Subcutaneous abdominal adipose tissue (tissue), 5 donors: ENCODE data around the gene CPSF4.

Source experiments
- H3K27ac ChIP-seq: one replicate; pipeline ENCODE4 v1.7.0; 2013; ENCODE audit warnings: low read depth, mild to moderate bottlenecking, inconsistent platforms, low read length, moderate library complexity
- H3K27me3 ChIP-seq, 5 donors: one replicate each; pipeline ENCODE4 v1.7.0; 2013; ENCODE audit warnings: low read length in 5 of 5, inconsistent platforms in 1 of 5; ENCODE audit not compliant: control insufficient read depth in 5 of 5, insufficient read depth in 4 of 5
- H3K36me3 ChIP-seq, 5 donors: one replicate each; pipeline ENCODE4 v1.7.0; 2013; ENCODE audit warnings: low read length in 5 of 5; ENCODE audit not compliant: control insufficient read depth in 5 of 5, insufficient read depth in 5 of 5
- H3K4me1 ChIP-seq, 5 donors: one replicate each; pipeline ENCODE4 v1.7.0; 2013; ENCODE audit warnings: low read length in 5 of 5, mild to moderate bottlenecking in 3 of 5, moderate library complexity in 1 of 5; ENCODE audit not compliant: control insufficient read depth in 5 of 5, insufficient read depth in 5 of 5
- H3K4me3 ChIP-seq, 5 donors: one replicate each; pipeline ENCODE4 v1.7.0; 2013; ENCODE audit warnings: low read length in 5 of 5, low read depth in 1 of 5
- H3K9ac ChIP-seq, 5 donors: one replicate each; pipeline ENCODE4 v1.7.0; 2013; ENCODE audit warnings: low read length in 5 of 5, mild to moderate bottlenecking in 4 of 5, moderate library complexity in 3 of 5
- H3K9me3 ChIP-seq, 5 donors: one replicate each; pipeline ENCODE4 v1.7.0; 2013; ENCODE audit warnings: low read length in 5 of 5; ENCODE audit not compliant: control insufficient read depth in 5 of 5
- donor health status: healthy.
- donor health status: healthy.
- donor health status: healthy.
- donor health status: healthy.
- donor health status: healthy.

Gene CPSF4

DNA sequence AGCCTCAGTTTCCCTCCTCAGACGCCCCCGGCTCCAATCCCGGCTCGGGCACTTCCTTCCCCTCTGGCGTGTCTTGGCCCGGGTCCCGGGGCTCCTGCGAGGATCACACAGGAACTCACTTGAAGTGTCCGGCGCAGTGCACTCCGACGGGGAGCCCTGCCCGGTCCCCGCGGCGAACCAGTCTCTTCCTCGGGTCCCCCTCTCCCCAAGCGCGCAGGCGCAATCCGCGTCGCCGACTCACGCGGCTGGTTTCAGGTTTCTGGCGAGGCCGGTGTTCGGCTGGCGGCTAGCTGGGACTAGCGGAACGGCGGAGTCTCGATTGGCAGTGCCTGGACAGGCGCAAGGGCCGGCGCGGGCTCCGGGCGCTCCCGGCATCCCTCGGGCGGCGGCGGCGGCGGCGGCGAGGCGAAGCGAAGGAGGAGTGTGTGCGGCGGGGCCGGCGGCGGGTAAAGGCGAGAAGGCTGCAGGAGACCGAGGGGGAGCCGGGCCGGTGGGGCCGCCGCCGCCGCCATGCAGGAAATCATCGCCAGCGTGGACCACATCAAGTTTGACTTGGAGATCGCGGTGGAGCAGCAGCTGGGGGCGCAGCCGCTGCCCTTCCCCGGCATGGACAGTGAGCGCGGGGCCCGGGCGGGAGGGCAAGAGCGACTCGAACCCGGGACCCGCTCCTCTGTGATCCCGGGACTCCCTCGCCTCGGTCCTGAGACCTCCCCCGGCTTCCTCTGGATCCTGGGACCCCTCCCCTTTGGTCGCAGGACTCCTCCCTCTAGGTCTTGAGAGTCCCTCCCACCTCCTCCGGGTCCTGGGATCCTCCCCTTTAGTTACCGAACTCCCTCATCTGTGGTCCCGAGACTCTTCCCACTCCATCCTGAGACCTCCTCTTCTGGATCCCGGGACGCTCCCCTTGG lies at the start of gene CPSF4, which contains the start of gene PTCD1:
TSS of gene CPSF4 (plus strand) at position 371 of the 908 bp plus-strand sequence. CDS start at position 511, 140 bp downstream.
TSS of gene PTCD1 (minus strand) at position 226 of the 908 bp plus-strand sequence. CDS start 3,556 bp downstream, outside the sequence.
- Histone ChIP-seq H3K27ac (peak within 1 kb of the TSS; percentile 70), H3K9ac (peak within 1 kb of the TSS; percentile 69 to 92 (median 90)), H3K9me3 (no peaks in the 10 kb centered on the region), H3K4me3 (peak within 1 kb of the TSS; percentile 87 to 95 (median 93)), H3K27me3 (no peaks in the 10 kb centered on the region), H3K36me3 (peaks cover 3 to 15% (median 12%) of the 10 kb centered on the region in 5 donors), H3K4me1 (peaks cover 12 to 43% (median 35%) of the 10 kb centered on the region in 5 donors)

DNA sequence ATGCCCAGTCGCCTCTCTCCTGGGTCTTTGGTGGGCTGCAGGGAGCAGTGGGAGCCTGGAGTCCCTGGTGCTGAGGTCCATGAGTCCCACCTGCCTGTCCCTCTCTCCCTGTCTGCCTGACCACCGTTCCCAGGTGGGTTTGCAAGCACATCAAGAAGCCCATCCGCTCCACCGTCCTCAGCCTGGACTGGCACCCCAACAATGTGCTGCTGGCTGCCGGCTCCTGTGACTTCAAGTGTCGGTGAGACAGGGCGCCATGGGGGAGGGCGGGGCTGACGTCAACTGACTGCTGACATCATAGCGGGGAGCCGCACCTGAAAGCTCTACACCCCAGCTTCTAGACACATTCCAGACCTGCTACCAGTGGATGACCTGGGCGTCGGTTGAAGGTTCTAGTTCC lies 49.0 kb upstream of the CPSF4 start:
- Histone ChIP-seq H3K4me1 (peaks cover 1 to 23% (median 17%) of the 10 kb centered on the region in 5 donors), H3K9me3 (no peaks in the 10 kb centered on the region), H3K27ac (no peak overlapping the region), H3K27me3 (no peaks in the 10 kb centered on the region), H3K4me3 (no peak overlapping the region), H3K9ac (no peak overlapping the region), H3K36me3 (peaks cover 0 to 73% (median 54%) of the 10 kb centered on the region in 5 donors)

DNA sequence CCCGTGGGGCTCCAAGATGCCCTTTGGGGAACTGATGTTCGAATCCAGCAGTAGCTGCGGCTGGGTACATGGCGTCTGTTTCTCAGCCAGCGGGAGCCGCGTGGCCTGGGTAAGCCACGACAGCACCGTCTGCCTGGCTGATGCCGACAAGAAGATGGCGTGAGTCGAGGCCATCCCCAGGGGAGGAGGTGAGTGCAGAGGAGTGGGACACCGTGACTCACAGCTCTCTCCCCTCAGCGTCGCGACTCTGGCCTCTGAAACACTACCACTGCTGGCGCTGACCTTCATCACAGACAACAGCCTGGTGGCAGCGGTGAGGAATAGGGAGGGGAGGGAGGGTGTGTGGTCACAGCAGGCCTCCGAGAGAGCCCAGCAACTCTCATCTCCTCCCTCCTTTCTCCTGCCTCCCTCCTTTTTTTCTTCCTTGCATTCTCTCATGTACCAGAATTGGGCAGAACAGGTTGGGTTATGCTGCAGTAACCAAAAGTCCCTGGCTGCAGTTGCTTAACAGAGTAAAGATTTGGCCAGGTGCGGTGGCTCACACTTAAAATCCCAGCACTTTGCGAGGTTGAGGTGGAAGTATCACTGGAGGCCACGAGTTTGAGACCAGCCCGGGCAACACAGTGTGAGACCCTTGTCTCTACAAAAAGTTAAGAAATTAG lies 47.7 kb upstream of the CPSF4 start:
- H3K27me3 ChIP-seq, result no peaks in the 10 kb centered on the region
- H3K36me3 ChIP-seq, result peaks cover 0 to 82% (median 63%) of the 10 kb centered on the region in 5 donors
- no peak overlapping the region for H3K9ac ChIP-seq
- H3K4me1 ChIP-seq, result peaks cover 1 to 21% (median 17%) of the 10 kb centered on the region in 5 donors
- H3K27ac ChIP-seq, result no peak overlapping the region
- no peaks in the 10 kb centered on the region for H3K9me3 ChIP-seq
- no peak overlapping the region for H3K4me3 ChIP-seq

DNA sequence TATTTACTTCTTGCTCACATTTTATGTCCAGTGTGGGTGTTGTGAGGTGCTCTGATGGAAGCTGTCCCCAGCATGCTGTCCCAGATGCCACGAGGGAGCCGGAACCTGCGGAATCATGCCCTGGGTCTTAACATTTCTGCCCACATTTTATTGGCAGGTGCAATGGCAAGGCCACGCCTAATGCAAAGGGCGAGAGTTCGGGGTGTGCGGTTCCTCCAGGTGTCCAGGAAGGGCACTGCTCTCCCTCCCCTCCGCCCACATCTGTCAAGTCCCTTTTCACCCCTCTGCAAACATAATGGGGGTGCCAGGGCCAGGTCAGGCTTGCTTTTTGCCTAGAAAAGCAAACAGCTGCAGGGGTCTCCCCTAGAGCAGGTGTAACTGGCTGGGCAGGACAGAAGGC lies 46.7 kb upstream of the CPSF4 start:
- no peak overlapping the region for H3K9ac ChIP-seq
- peaks cover 0 to 81% (median 61%) of the 10 kb centered on the region in 5 donors for H3K36me3 ChIP-seq
- H3K4me1 ChIP-seq, result peaks cover 1 to 21% (median 17%) of the 10 kb centered on the region in 5 donors
- no peaks in the 10 kb centered on the region for H3K9me3 ChIP-seq
- peak overlapping the region in 1 of 5 donors; percentile 68 for H3K4me3 ChIP-seq
- no peaks in the 10 kb centered on the region for H3K27me3 ChIP-seq
- H3K27ac ChIP-seq, result no peak overlapping the region

DNA sequence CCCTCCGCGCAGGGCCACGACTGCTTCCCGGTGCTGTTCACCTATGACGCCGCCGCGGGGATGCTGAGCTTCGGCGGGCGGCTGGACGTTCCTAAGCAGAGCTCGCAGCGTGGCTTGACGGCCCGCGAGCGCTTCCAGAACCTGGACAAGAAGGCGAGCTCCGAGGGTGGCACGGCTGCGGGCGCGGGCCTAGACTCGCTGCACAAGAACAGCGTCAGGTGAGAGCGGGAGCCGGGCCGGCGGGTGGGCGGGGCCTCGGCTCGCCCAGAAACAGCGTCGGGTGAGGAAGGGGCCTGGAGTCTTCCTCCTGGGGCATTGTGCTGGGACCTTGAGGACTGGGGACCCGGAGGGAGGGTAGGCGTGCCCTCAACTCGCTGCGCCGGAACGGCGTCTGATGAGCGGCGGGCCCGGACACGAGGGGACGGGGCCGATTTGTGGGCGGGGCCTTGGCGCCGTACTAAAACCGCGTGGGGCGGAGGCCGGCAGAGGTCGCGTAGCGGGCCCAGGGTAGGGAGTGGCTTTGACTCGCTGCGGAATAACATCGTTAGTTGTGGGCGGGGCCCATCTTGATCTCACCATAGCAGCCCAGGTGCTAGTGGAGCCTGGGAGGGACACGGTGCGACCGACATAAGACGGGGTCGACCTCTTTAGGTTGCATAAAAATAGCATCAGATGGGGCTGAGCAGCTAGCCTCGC lies 45.9 kb upstream of the CPSF4 start:
- Histone ChIP-seq H3K36me3 (peaks cover 0 to 82% (median 67%) of the 10 kb centered on the region in 5 donors), H3K4me1 (peaks cover 1 to 21% (median 17%) of the 10 kb centered on the region in 5 donors), H3K9ac (peak overlapping the region in 4 of 5 donors; percentile 57 to 66 (median 63)), H3K27ac (no peak overlapping the region), H3K4me3 (peak overlapping the region; percentile 68 to 86 (median 75)), H3K9me3 (no peaks in the 10 kb centered on the region), H3K27me3 (no peaks in the 10 kb centered on the region)

DNA sequence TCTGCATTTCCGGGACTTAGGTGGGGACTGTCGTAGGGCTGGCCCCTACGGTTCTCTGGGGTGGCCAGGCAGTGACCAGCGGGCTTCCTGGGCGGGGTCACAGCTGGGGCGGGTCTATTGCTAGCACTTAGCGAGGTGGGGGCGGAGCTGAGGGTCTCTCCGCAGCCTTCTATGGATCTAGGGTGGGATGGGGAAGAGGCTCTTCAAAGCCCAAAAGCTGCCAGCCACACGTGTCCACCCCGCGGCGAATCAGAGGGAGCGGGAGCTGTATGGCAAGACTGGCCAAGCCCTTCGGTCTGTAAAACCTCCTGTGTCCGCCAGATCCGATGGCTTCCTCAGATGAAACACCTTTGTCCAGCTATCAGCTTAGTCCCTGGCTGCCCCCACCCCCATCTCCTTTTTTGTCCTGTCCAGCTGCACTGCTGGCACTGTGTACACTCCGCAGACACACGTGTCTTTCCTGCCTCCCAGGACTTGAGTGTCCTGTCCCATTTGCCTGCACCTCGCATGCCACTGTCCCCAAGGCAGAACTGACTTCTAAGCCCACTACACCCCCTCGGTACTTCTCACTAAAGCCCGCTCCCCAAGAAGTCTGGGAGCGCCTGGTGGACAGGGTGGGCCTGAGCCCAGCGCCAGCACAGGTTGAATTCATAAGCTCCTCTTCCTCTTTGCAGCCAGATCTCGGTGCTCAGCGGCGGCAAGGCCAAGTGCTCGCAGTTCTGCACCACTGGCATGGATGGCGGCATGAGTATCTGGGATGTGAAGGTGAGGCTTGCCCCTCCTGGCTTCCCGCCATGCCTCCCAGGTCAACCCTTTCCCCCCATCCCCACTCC lies 45.2 kb upstream of the CPSF4 start:
- peaks cover 1 to 21% (median 17%) of the 10 kb centered on the region in 5 donors for H3K4me1 ChIP-seq
- no peaks in the 10 kb centered on the region for H3K27me3 ChIP-seq
- H3K36me3 ChIP-seq, result peaks cover 0 to 82% (median 66%) of the 10 kb centered on the region in 5 donors
- H3K27ac ChIP-seq, result no peak overlapping the region
- H3K4me3 ChIP-seq, result peak overlapping the region; percentile 68 to 86 (median 75)
- H3K9ac ChIP-seq, result peak overlapping the region in 4 of 5 donors; percentile 57 to 66 (median 63)
- no peaks in the 10 kb centered on the region for H3K9me3 ChIP-seq

DNA sequence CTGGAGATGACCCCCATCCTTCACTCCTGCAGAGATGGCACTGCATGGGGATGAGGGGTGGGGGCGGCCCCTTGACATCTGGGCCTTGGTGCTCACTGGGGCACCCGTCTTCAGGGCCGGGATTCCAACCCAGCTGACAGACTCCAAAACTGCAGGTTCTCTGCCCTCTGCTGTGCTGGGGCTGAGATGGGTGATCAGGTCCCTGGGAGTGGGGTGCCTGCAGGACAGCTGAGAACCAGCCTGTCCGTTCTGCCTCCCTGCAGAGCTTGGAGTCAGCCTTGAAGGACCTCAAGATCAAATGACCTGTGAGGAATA lies 44.6 kb upstream of the CPSF4 start:
- Histone ChIP-seq H3K4me3 (no peak overlapping the region), H3K36me3 (peaks cover 0 to 85% (median 71%) of the 10 kb centered on the region in 5 donors), H3K27me3 (no peaks in the 10 kb centered on the region), H3K27ac (no peak overlapping the region), H3K9ac (no peak overlapping the region), H3K9me3 (no peaks in the 10 kb centered on the region), H3K4me1 (peaks cover 1 to 21% (median 17%) of the 10 kb centered on the region in 5 donors)

DNA sequence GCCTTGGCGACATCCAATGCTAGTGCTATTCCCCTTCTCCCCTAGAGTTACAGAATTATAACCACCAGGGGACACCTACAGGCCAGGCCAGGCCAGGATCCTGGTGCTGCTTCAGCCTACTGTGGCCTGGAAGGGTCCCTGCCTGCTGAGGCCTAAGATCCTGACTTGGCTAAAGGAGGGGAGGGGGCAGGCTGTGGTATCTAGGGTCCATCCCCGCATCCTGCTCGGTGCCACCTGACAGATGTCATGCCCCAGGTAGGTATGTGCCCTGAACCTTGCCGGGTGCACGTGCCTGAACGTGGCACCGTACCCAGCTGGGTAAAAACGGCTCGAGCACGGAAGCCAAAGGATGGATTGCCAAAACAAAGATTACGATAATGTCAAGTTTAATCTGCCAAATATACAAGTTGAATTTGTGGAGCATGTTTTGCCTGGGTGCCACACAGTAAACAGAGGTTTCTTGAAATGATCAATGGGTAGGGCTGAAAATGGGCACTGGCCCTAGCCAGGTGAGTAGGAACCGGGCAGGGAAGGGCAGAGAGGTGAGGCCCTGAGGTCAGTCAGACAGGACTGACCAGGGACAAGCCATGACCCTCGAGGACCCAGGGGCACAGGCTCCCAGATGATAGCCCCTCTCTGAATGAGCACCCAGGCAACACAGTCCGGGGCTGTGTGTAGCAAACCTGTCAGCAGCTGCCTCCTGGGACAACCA lies 43.0 kb upstream of the CPSF4 start:
- no peak overlapping the region for H3K4me3 ChIP-seq
- no peak overlapping the region for H3K27ac ChIP-seq
- H3K4me1 ChIP-seq, result peaks cover 1 to 21% (median 17%) of the 10 kb centered on the region in 5 donors
- peaks cover 0 to 85% (median 71%) of the 10 kb centered on the region in 5 donors for H3K36me3 ChIP-seq
- no peaks in the 10 kb centered on the region for H3K9me3 ChIP-seq
- no peaks in the 10 kb centered on the region for H3K27me3 ChIP-seq
- no peak overlapping the region for H3K9ac ChIP-seq
